ENCODE results near the gene GMNC. TPM values are rescaled to one million over a fixed set of nuclear protein-coding genes. Genes with fewer than 3 reads are reported as not detected.

GMNC gene
- total and polyA plus RNA-seq, 2 of the 13 experiments (the other 11 are each of a cell fraction or from before 2014, with no cell fraction given), result not detected

DNA sequence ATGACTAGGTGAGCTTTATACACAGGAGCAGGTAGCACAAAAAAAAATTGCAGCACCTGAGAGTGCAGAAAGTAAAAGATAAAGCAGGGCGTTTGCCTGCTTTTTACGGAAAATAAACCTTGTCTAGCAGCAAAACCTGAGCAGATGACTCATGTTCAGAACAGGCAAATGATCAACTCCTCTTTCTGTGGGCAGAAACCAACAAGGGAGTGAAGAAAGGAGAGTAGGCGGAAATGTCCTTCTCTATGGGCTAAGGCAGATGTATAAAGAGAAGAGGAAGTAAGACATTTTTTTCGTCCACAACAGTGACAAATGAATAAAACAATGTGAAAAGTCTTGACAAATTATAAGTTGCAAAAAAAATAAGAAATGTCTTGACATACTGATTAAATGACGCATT lies 24.5 kb upstream of the GMNC start (continued):
- TF ChIP-seq, protein P1, sequence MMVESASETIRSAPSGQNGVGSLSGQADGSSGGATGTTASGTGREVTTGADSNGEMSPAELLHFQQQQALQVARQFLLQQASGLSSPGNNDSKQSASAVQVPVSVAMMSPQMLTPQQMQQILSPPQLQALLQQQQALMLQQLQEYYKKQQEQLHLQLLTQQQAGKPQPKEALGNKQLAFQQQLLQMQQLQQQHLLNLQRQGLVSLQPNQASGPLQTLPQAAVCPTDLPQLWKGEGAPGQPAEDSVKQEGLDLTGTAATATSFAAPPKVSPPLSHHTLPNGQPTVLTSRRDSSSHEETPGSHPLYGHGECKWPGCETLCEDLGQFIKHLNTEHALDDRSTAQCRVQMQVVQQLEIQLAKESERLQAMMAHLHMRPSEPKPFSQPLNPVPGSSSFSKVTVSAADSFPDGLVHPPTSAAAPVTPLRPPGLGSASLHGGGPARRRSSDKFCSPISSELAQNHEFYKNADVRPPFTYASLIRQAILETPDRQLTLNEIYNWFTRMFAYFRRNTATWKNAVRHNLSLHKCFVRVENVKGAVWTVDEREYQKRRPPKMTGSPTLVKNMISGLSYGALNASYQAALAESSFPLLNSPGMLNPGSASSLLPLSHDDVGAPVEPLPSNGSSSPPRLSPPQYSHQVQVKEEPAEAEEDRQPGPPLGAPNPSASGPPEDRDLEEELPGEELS (CRISPR knock-in tag; IDR thresholded peaks at IDR 0.05), result no peak
- TF ChIP-seq ZNF598 (CRISPR knock-in tag; IDR thresholded peaks at IDR 0.05; ENCODE audit: borderline replicate concordance) (no peak), ARNT2 (CRISPR knock-in tag; IDR thresholded peaks at IDR 0.05; ENCODE audit: low read depth) (no peak), GPBP1L1 (CRISPR knock-in tag; IDR thresholded peaks at IDR 0.05) (no peak), SAFB2 (CRISPR knock-in tag; IDR thresholded peaks at IDR 0.05; ENCODE audit: borderline replicate concordance, low read depth) (no peak), ZNF225 (CRISPR knock-in tag; IDR thresholded peaks at IDR 0.05) (no peak)
- TF ChIP-seq, protein P2, sequence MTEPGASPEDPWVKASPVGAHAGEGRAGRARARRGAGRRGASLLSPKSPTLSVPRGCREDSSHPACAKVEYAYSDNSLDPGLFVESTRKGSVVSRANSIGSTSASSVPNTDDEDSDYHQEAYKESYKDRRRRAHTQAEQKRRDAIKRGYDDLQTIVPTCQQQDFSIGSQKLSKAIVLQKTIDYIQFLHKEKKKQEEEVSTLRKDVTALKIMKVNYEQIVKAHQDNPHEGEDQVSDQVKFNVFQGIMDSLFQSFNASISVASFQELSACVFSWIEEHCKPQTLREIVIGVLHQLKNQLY (CRISPR knock-in tag; IDR thresholded peaks at IDR 0.05), result no peak
- TF ChIP-seq, protein P3, sequence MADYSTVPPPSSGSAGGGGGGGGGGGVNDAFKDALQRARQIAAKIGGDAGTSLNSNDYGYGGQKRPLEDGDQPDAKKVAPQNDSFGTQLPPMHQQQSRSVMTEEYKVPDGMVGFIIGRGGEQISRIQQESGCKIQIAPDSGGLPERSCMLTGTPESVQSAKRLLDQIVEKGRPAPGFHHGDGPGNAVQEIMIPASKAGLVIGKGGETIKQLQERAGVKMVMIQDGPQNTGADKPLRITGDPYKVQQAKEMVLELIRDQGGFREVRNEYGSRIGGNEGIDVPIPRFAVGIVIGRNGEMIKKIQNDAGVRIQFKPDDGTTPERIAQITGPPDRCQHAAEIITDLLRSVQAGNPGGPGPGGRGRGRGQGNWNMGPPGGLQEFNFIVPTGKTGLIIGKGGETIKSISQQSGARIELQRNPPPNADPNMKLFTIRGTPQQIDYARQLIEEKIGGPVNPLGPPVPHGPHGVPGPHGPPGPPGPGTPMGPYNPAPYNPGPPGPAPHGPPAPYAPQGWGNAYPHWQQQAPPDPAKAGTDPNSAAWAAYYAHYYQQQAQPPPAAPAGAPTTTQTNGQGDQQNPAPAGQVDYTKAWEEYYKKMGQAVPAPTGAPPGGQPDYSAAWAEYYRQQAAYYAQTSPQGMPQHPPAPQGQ (CRISPR knock-in tag; IDR thresholded peaks at IDR 0.05; ENCODE audit: borderline replicate concordance), result no peak
- TF ChIP-seq, protein P4, sequence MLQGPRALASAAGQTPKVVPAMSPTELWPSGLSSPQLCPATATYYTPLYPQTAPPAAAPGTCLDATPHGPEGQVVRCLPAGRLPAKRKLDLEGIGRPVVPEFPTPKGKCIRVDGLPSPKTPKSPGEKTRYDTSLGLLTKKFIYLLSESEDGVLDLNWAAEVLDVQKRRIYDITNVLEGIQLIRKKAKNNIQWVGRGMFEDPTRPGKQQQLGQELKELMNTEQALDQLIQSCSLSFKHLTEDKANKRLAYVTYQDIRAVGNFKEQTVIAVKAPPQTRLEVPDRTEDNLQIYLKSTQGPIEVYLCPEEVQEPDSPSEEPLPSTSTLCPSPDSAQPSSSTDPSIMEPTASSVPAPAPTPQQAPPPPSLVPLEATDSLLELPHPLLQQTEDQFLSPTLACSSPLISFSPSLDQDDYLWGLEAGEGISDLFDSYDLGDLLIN (CRISPR knock-in tag; IDR thresholded peaks at IDR 0.05; ENCODE audit: borderline replicate concordance), result no peak
- TF ChIP-seq, protein P5, sequence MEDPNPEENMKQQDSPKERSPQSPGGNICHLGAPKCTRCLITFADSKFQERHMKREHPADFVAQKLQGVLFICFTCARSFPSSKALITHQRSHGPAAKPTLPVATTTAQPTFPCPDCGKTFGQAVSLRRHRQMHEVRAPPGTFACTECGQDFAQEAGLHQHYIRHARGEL (CRISPR knock-in tag; IDR thresholded peaks at IDR 0.05), result no peak

Data from HepG2 (cell line).